IPS-20b (cell line): Measurements from ENCODE around the gene STYXL2.

Experiments
- H3K27ac ChIP-seq: one replicate; pipeline ENCODE4 v1.5.1; 2013; ENCODE audit warnings: low read length
- H3K27me3 ChIP-seq: 2 replicates; pipeline ENCODE4 v1.6.1; 2013; ENCODE audit warnings: mild to moderate bottlenecking, low read length, inconsistent platforms; ENCODE audit not compliant: insufficient read depth
- H3K36me3 ChIP-seq: 2 replicates; pipeline ENCODE4 v1.6.1; 2013; ENCODE audit warnings: low read depth, mild to moderate bottlenecking, inconsistent platforms, low read length, moderate library complexity; ENCODE audit not compliant: insufficient read depth
- H3K4me1 ChIP-seq: 2 replicates; pipeline ENCODE4 v1.6.1; 2013; ENCODE audit warnings: mild to moderate bottlenecking, control low read depth, inconsistent platforms, low read length, moderate library complexity; ENCODE audit not compliant: insufficient read depth
- H3K4me3 ChIP-seq: 2 replicates; pipeline ENCODE4 v1.5.1; 2013; ENCODE audit warnings: mild to moderate bottlenecking, low read length, inconsistent platforms
- H3K9ac ChIP-seq: 2 replicates; pipeline ENCODE4 v1.6.1; 2013; ENCODE audit warnings: low read depth, mild to moderate bottlenecking, inconsistent platforms, low read length, moderate library complexity
- H3K9me3 ChIP-seq: 2 replicates; pipeline ENCODE4 v1.6.1; 2013; ENCODE audit warnings: mild to moderate bottlenecking, low read depth, low read length, inconsistent platforms; ENCODE audit not compliant: insufficient read depth

Gene STYXL2

GRCh38 chr1:167126317-167126716 is 32.4 kb downstream of the STYXL2 start:
- Histone ChIP-seq H3K27me3 (peaks cover 13% of the 10 kb centered on the region), H3K27ac (no peak overlapping the region), H3K4me1 (peaks cover 12% of the 10 kb centered on the region), H3K4me3 (no peak overlapping the region), H3K9ac (no peak overlapping the region), H3K36me3 (no peaks in the 10 kb centered on the region), H3K9me3 (no peaks in the 10 kb centered on the region)

GRCh38 chr1:167126811-167127210 is 32.9 kb downstream of the STYXL2 start:
- H3K9me3 ChIP-seq: no peaks in the 10 kb centered on the region
- H3K4me1 ChIP-seq: peaks cover 10% of the 10 kb centered on the region
- H3K9ac ChIP-seq: no peak overlapping the region
- no peaks in the 10 kb centered on the region for H3K36me3 ChIP-seq
- peaks cover 8% of the 10 kb centered on the region for H3K27me3 ChIP-seq
- no peak overlapping the region for H3K27ac ChIP-seq
- H3K4me3 ChIP-seq: no peak overlapping the region

- no peak overlapping the region for H3K4me3 ChIP-seq
- no peak overlapping the region for H3K27ac ChIP-seq
- no peaks in the 10 kb centered on the region for H3K9me3 ChIP-seq
- H3K4me1 ChIP-seq: peaks cover 6% of the 10 kb centered on the region; the same call in 1 of the 2 replicates
- H3K27me3 ChIP-seq: peaks cover 4% of the 10 kb centered on the region
- H3K36me3 ChIP-seq: no peaks in the 10 kb centered on the region
- H3K9ac ChIP-seq: no peak overlapping the region
These were observed 33.4 kb downstream of the STYXL2 start for GRCh38 chr1:167127236-167127635.

DNA sequence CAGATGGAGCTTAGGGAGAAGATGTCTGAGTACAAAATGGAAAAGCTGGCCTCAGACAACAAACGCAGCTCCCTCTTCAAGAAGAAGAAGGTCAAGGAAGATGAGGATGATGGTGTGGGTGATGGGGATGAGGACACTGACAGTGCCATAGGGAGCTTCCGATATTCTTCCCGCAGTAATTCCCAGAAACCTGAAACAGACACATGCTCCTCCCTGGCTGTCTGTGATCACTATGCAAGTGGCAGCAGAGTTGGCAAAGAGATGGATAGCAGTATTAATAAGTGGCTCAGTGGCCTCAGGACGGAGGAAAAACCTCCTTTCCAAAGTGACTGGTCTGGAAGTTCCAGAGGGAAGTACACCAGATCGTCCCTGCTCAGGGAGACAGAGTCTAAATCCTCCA is 33.8 kb downstream of the STYXL2 start:
- Histone ChIP-seq H3K9ac (no peak overlapping the region), H3K4me3 (no peak overlapping the region), H3K36me3 (no peaks in the 10 kb centered on the region), H3K4me1 (peaks cover 2% of the 10 kb centered on the region; the same call in 1 of the 2 replicates), H3K27ac (no peak overlapping the region), H3K27me3 (no peaks in the 10 kb centered on the region; the same call in 1 of the 2 replicates), H3K9me3 (no peaks in the 10 kb centered on the region)

DNA sequence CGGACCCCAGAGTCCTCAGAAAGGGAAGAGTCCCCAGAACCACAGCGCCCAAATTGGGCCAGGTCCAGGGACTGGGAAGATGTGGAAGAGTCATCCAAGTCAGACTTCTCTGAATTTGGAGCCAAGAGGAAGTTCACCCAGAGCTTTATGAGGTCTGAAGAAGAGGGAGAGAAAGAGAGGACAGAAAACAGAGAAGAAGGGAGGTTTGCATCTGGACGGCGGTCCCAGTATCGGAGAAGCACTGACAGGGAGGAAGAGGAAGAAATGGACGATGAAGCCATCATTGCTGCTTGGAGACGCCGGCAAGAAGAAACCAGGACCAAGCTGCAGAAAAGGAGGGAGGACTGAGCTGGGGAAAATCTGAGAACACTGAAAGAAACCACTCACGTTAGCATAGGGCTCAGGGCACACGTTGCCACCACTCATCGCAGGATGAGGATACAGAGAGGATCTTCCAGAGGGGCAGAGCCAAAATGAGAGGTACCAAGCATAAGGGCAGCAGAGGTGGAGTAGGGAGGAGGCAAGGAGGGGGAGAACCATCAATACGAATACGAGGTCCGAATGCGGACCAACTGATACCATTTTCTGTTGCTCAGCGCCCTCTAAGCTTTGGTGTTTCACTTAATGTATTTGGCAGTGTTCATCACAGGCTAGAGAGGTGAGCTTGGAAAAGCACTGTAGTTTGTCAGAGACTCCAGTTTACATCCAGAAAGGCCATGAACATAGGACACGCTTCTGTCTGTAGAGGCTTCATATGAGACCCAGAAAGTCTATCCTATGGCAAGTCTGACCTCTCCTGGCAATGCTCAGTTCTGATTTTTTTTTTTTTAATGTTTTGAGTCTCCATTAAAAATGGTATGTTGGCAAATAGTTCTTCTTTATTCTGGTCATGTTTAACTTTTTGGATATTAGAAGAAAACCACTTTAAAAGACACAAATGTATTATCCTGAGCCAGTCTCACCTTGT is 34.7 kb downstream of the STYXL2 start:
- H3K36me3 ChIP-seq: no peaks in the 10 kb centered on the region
- no peak overlapping the region for H3K4me3 ChIP-seq
- no peak overlapping the region for H3K27ac ChIP-seq
- H3K9me3 ChIP-seq: no peaks in the 10 kb centered on the region
- H3K27me3 ChIP-seq: no peaks in the 10 kb centered on the region; the same call in 1 of the 2 replicates
- no peaks in the 10 kb centered on the region; the same call in 1 of the 2 replicates for H3K4me1 ChIP-seq
- H3K9ac ChIP-seq: no peak overlapping the region

DNA sequence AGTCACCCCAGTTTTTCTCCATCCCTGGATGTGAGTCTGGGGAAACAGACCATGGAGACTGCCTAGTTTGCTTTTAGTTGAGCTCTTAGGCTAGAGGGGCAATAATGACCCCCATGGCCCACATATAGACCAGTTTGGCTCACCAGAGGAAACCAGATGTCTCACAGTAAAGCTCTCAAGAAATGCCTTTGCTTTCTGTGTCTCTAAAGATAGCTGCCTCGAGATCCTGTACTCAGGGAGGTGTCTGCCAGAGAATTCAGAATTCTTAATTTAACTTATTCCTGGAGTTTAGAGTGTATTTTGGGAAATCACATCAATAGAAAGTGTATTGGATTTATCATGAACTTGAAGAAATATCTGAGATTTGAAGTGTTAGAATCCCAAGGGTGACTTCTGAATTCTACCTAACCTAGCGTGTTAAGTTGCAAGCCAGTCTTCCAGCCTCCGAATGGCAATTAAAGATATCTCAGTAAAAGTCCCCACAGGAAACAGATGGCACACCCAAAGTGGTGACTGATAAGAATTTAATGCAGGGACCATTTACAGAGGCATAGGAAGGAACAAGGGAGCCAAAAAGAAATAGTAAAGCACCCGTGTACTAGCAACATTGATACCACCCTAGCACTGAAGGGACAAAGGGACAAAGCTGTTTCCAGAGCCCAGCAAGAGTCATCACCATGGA is 37.1 kb downstream of the STYXL2 start:
- H3K9ac ChIP-seq: no peak overlapping the region
- no peaks in the 10 kb centered on the region for H3K36me3 ChIP-seq
- no peaks in the 10 kb centered on the region; the same call in 1 of the 2 replicates for H3K27me3 ChIP-seq
- H3K9me3 ChIP-seq: no peaks in the 10 kb centered on the region
- no peak overlapping the region for H3K27ac ChIP-seq
- H3K4me3 ChIP-seq: no peak overlapping the region
- H3K4me1 ChIP-seq: peaks cover 12% of the 10 kb centered on the region

- Histone ChIP-seq H3K9me3 (no peaks in the 10 kb centered on the region), H3K27ac (no peak overlapping the region), H3K9ac (no peak overlapping the region), H3K27me3 (no peaks in the 10 kb centered on the region; the same call in 1 of the 2 replicates), H3K4me1 (peaks cover 26% of the 10 kb centered on the region), H3K36me3 (no peaks in the 10 kb centered on the region), H3K4me3 (no peak overlapping the region)
These were observed 38.6 kb downstream of the STYXL2 start for GRCh38 chr1:167132301-167133010.

- no peak overlapping the region for H3K4me3 ChIP-seq
- no peaks in the 10 kb centered on the region for H3K36me3 ChIP-seq
- no peaks in the 10 kb centered on the region for H3K9me3 ChIP-seq
- H3K27ac ChIP-seq: no peak overlapping the region
- H3K9ac ChIP-seq: no peak overlapping the region
- peaks cover 49% of the 10 kb centered on the region for H3K4me1 ChIP-seq
- no peaks in the 10 kb centered on the region for H3K27me3 ChIP-seq
These were observed 41.5 kb downstream of the STYXL2 start for GRCh38 chr1:167135281-167135840.

DNA sequence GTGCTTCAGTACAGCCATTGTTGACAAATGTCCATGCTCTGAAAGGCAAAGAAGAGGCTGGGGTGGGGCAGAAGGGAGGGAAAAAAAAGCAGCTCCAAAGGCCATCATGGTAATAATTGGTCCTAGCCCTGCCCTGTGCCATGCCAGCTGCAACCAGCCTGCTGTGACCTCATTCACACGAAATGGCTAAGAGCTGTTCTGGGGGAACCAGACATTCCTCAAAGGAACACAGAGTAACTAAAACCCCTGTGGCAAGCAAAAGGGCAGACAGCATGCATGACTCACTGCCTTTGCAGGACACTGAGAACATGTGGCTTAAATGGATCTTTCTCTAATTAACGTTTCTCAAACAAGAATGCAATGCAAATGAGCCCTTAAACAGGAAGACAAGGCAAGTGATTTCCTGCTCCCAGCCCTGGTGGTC is 42.3 kb downstream of the STYXL2 start:
- Histone ChIP-seq H3K27me3 (no peaks in the 10 kb centered on the region), H3K36me3 (no peaks in the 10 kb centered on the region), H3K9ac (0 out of 2 replicates have a peak overlapping the region, but pooled peaks have one; percentile 6), H3K9me3 (no peaks in the 10 kb centered on the region), H3K27ac (no peak overlapping the region), H3K4me3 (no peak overlapping the region), H3K4me1 (peaks cover 49% of the 10 kb centered on the region)

DNA sequence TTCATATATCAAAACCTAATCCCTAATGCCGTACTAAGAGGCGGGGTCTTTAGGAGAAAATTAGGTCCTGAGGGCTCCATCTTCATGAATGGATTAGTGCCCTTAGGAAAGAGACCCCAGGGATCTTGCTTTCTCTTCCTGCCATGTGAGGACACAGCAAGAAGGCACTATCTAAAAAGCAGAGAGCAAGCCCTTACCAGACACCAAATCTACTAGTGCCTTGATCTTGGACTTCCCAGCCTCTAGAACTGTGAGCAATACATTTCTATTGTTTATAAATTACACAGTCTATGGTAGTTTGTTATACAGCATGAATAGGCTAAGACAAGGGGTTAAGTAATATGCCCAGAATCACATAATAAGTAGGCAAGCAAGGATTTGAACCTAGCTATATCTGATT is 42.9 kb downstream of the STYXL2 start:
- Histone ChIP-seq H3K27ac (no peak overlapping the region), H3K9ac (no peak overlapping the region), H3K4me1 (peaks cover 49% of the 10 kb centered on the region), H3K4me3 (no peak overlapping the region), H3K27me3 (no peaks in the 10 kb centered on the region), H3K9me3 (no peaks in the 10 kb centered on the region), H3K36me3 (no peaks in the 10 kb centered on the region)

- Histone ChIP-seq H3K9me3 (no peaks in the 10 kb centered on the region), H3K27ac (no peak overlapping the region), H3K4me1 (peaks cover 49% of the 10 kb centered on the region), H3K27me3 (no peaks in the 10 kb centered on the region), H3K4me3 (no peak overlapping the region), H3K36me3 (no peaks in the 10 kb centered on the region), H3K9ac (no peak overlapping the region)
These were observed 43.5 kb downstream of the STYXL2 start for GRCh38 chr1:167137332-167137781.
